GM18951 (cell line): Measurements from ENCODE around the gene FARSA.
"Not testable (repeated sequence)": the region's sequence is repeated elsewhere in the genome, so short reads cannot be mapped to it uniquely, and the experiment has no call there.

Experiments
- POLR2A ChIP-seq: IDR thresholded peaks from 4 replicates; pipeline ENCODE4 v1.6.1; 2011; ENCODE audit warnings: mild to moderate bottlenecking; ENCODE audit not compliant: insufficient read length, insufficient read depth; ENCODE audit errors: extremely low read depth
- in situ Hi-C: fragments of 300-500 bp; cut with MboI; formaldehyde crosslinking; loops from one replicate; pipeline ENCODE4 v1.12.0; 2022; ENCODE audit warnings: low sequenced_read_pairs, mixed read lengths, inconsistent platforms; ENCODE audit not compliant: unreplicated experiment

FARSA gene

GRCh38 chr19:12938779-12939601 is 5.5 kb upstream of the FARSA start:
- in situ Hi-C loops: no loop called here
- peak; percentile 44 for TF ChIP-seq POLR2A

- peak; percentile 100 for TF ChIP-seq POLR2A
- in situ Hi-C loops: no loop called here
Observed at GRCh38 chr19:12937927-12938778, 4.6 kb upstream of the FARSA start, which contains the start of gene CALR. CALR (plus strand) TSS chr19:12938609; CDS start chr19:12938680, 71 bp downstream.

- in situ Hi-C loops: no loop called here
- TF ChIP-seq POLR2A: no peak
Observed at GRCh38 chr19:12937093-12937926, 3.8 kb upstream of the FARSA start.

GRCh38 chr19:12936582-12936981 is 3.1 kb upstream of the FARSA start:
- TF ChIP-seq POLR2A: no peak
- in situ Hi-C loops: no loop called here

GRCh38 chr19:12935071-12935470 is 1.6 kb upstream of the FARSA start:
- in situ Hi-C loops: no loop called here
- no peak for TF ChIP-seq POLR2A

GRCh38 chr19:12932392-12933286 is 872 bp downstream of the FARSA start:
- in situ Hi-C loops: no loop called here

GRCh38 chr19:12930002-12930645 is 3.4 kb downstream of the FARSA start:
- no peak for TF ChIP-seq POLR2A
- in situ Hi-C loops: no loop called here

More at GRCh38 chr19:12932392-12933286, 872 bp downstream of the FARSA start:
- TF ChIP-seq POLR2A: no peak

GRCh38 chr19:12924621-12925310 is 8.7 kb downstream of the FARSA start:
- in situ Hi-C loops: no loop called here
- no peak for TF ChIP-seq POLR2A

- in situ Hi-C loops: no loop called here
- no peak for TF ChIP-seq POLR2A
Observed at GRCh38 chr19:12922959-12923358, 10.6 kb downstream of the FARSA start.

GRCh38 chr19:12921047-12921446 is 12.5 kb downstream of the FARSA start:
- in situ Hi-C loops: no loop called here
- TF ChIP-seq POLR2A: no peak

GRCh38 chr19:12918253-12918652 is 15.3 kb downstream of the FARSA start:
- in situ Hi-C loops: no loop called here
- no peak for TF ChIP-seq POLR2A

GRCh38 chr19:12915860-12916259 is 17.7 kb downstream of the FARSA start:
- in situ Hi-C loops: not testable (repeated sequence)
